Mesodermal cell (in vitro differentiated cells): ENCODE results near the gene ZFAND2B.

Source experiments
- H3K27ac ChIP-seq: 2 replicates; pipeline ENCODE4 v1.7.0; 2013; ENCODE audit warnings: mild to moderate bottlenecking, low read depth, low read length, moderate library complexity; ENCODE audit not compliant: severe bottlenecking
- H3K36me3 ChIP-seq: 2 replicates; pipeline ENCODE4 v1.7.1; 2013; ENCODE audit warnings: mild to moderate bottlenecking, low read length, moderate library complexity; ENCODE audit not compliant: control insufficient read depth, insufficient read depth
- H3K4me1 ChIP-seq: one replicate; pipeline ENCODE4 v1.7.1; 2013; ENCODE audit warnings: mild to moderate bottlenecking, low read length; ENCODE audit not compliant: insufficient read depth, control insufficient read depth, poor library complexity, severe bottlenecking
- H3K4me3 ChIP-seq: 2 replicates; pipeline ENCODE4 v1.7.0; 2013; ENCODE audit warnings: low read length, control low read depth, mild to moderate bottlenecking; ENCODE audit not compliant: insufficient read depth, poor library complexity, severe bottlenecking; ENCODE audit errors: extremely low read depth
- H3K9me3 ChIP-seq: 2 replicates; pipeline ENCODE4 v1.7.1; 2013; ENCODE audit warnings: mild to moderate bottlenecking, low read length, moderate library complexity; ENCODE audit not compliant: control insufficient read depth
- WGBS, 2 experiments: methylation state at CpG; one replicate each; pipeline ENCODE4 v1.1.5; 2013; ENCODE audit warnings: missing lambda C conversion rate in 2 of 2; ENCODE audit not compliant: insufficient coverage in 2 of 2; 5-methylcytosine and 5-hydroxymethylcytosine counted together

The ZFAND2B gene

GRCh38 chr2:219175928-219176817, 30.4 kb upstream of the ZFAND2B start:
- Histone ChIP-seq H3K9me3 (no peaks in the 10 kb centered on the region), H3K36me3 (peaks cover 49% of the 10 kb centered on the region), H3K4me1 (peaks cover 13% of the 10 kb centered on the region), H3K4me3 (peak overlapping the region; percentile 71), H3K27ac (peak overlapping the region; percentile 93)
- 3 to 5% methylated on average over 34 to 35 of the region's 45 CpGs for WGBS, 2 experiments

GRCh38 chr2:219176818-219177551, 29.6 kb upstream of the ZFAND2B start, which contains the start of gene CNPPD1:
CNPPD1 (minus strand) TSS chr2:219176925; CDS start chr2:219176828, 97 bp downstream.
- Histone ChIP-seq H3K4me1 (peaks cover 6% of the 10 kb centered on the region), H3K4me3 (peak within 1 kb of the TSS; percentile 71), H3K36me3 (peaks cover 57% of the 10 kb centered on the region), H3K27ac (peak within 1 kb of the TSS; percentile 93), H3K9me3 (no peaks in the 10 kb centered on the region)
- WGBS, 2 experiments, result 0% methylated on average over 45 to 63 of the region's 69 CpGs

- Histone ChIP-seq H3K36me3 (peaks cover 59% of the 10 kb centered on the region), H3K4me3 (peak within 1 kb of the TSS; percentile 71), H3K9me3 (no peaks in the 10 kb centered on the region), H3K4me1 (peaks cover 6% of the 10 kb centered on the region), H3K27ac (peak within 1 kb of the TSS; percentile 93)
- WGBS, 2 experiments, result 0 to 1% methylated on average over 28 to 38 of the region's 67 CpGs
Measured at GRCh38 chr2:219177552-219178376, 28.8 kb upstream of the ZFAND2B start, which contains the start of gene RETREG2. RETREG2 (plus strand) TSS chr2:219178275; CDS start chr2:219178353, 78 bp downstream.

- Histone ChIP-seq H3K4me3 (peak overlapping the region; percentile 71), H3K27ac (peak overlapping the region; percentile 93), H3K4me1 (peaks cover 6% of the 10 kb centered on the region), H3K36me3 (peaks cover 56% of the 10 kb centered on the region), H3K9me3 (no peaks in the 10 kb centered on the region)
- 2 to 6% methylated on average over 20 to 28 of the region's 45 CpGs for WGBS, 2 experiments
Measured at GRCh38 chr2:219178377-219179175, 28.0 kb upstream of the ZFAND2B start.

- Histone ChIP-seq H3K27ac (no peak overlapping the region), H3K4me3 (no peak overlapping the region), H3K9me3 (no peaks in the 10 kb centered on the region), H3K4me1 (peaks cover 6% of the 10 kb centered on the region), H3K36me3 (peaks cover 50% of the 10 kb centered on the region)
- 96 to 98% methylated on average over 5 to 8 of the region's 9 CpGs for WGBS, 2 experiments
Measured at GRCh38 chr2:219179601-219180465, 26.7 kb upstream of the ZFAND2B start.

- no peak overlapping the region for H3K27ac ChIP-seq
- WGBS, 2 experiments, result 80 to 100% methylated on average over 3 to 4 of the region's 5 CpGs
- H3K9me3 ChIP-seq, result no peaks in the 10 kb centered on the region
- no peak overlapping the region for H3K4me3 ChIP-seq
- H3K4me1 ChIP-seq, result peaks cover 6% of the 10 kb centered on the region
- H3K36me3 ChIP-seq, result peaks cover 50% of the 10 kb centered on the region
Measured at GRCh38 chr2:219180961-219181360, 25.6 kb upstream of the ZFAND2B start.

GRCh38 chr2:219181531-219181930, 25.1 kb upstream of the ZFAND2B start:
- H3K27ac ChIP-seq, result no peak overlapping the region
- peaks cover 50% of the 10 kb centered on the region for H3K36me3 ChIP-seq
- no peak overlapping the region for H3K4me3 ChIP-seq
- WGBS, 2 experiments, result 90 to 100% methylated on average over 2 to 5 of the region's 6 CpGs
- no peaks in the 10 kb centered on the region for H3K9me3 ChIP-seq
- H3K4me1 ChIP-seq, result peaks cover 6% of the 10 kb centered on the region

- Histone ChIP-seq H3K27ac (no peak overlapping the region), H3K9me3 (no peaks in the 10 kb centered on the region), H3K36me3 (peaks cover 50% of the 10 kb centered on the region), H3K4me3 (no peak overlapping the region), H3K4me1 (peaks cover 6% of the 10 kb centered on the region)
- WGBS, 2 experiments, result 92 to 96% methylated on average over 4 to 5 of the region's 8 CpGs
Measured at GRCh38 chr2:219182331-219183150, 24.0 kb upstream of the ZFAND2B start.
